Fibroblast of lung (primary cell): ENCODE results near the gene DLGAP3.
"Not testable (repeated sequence)": the region's sequence is repeated elsewhere in the genome, so short reads cannot be mapped to it uniquely, and the experiment has no call there.

ENCODE experiments used
- EZH2 ChIP-seq: IDR thresholded peaks from 2 replicates; pipeline ENCODE4 v1.5.1; 2012; ENCODE audit warnings: low read length, control low read depth, mild to moderate bottlenecking; ENCODE audit errors: missing control alignments
- TF ChIP-seq, protein P1 (sequence below), 2 donors: IDR thresholded peaks in 1 of 2; conservative IDR thresholded peaks in 1 of 2; 1 replicate in 1 of 2; 2 replicates in 1 of 2; pipeline ENCODE4 v1.5.1; 2011 to 2012; ENCODE audit warnings: low read length in 2 of 2, control low read depth in 1 of 2, inconsistent platforms in 1 of 2, low read depth in 1 of 2, mild to moderate bottlenecking in 1 of 2

- TF ChIP-seq, protein P1, sequence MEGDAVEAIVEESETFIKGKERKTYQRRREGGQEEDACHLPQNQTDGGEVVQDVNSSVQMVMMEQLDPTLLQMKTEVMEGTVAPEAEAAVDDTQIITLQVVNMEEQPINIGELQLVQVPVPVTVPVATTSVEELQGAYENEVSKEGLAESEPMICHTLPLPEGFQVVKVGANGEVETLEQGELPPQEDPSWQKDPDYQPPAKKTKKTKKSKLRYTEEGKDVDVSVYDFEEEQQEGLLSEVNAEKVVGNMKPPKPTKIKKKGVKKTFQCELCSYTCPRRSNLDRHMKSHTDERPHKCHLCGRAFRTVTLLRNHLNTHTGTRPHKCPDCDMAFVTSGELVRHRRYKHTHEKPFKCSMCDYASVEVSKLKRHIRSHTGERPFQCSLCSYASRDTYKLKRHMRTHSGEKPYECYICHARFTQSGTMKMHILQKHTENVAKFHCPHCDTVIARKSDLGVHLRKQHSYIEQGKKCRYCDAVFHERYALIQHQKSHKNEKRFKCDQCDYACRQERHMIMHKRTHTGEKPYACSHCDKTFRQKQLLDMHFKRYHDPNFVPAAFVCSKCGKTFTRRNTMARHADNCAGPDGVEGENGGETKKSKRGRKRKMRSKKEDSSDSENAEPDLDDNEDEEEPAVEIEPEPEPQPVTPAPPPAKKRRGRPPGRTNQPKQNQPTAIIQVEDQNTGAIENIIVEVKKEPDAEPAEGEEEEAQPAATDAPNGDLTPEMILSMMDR (conservative IDR thresholded peaks at IDR 0.05 in 1 of 2, IDR thresholded peaks at IDR 0.05 in 1 of 2; ENCODE audit: low read depth in 1 of 2, low read length in 2 of 2): not testable (repeated sequence)
- TF ChIP-seq EZH2: not testable (repeated sequence)
Observed at GRCh38 chr1:34941798-34942197, 12.3 kb upstream of the DLGAP3 start.
